MM.1S (cell line): Measurements from ENCODE around the gene SLC6A19.

Experiments used
- DNase-seq: peaks from one replicate; pipeline ENCODE4 v3.0.0-alpha.2; 2015
- H2AFZ ChIP-seq: fragments of 300-600 bp; sonication (generic); 2 replicates; pipeline ENCODE4 v1.6.0; 2016; ENCODE audit warnings: antibody characterized with exemption, low read length
- H3F3A ChIP-seq: fragments of 300-600 bp; sonication (generic); 2 replicates; pipeline ENCODE4 v1.6.1; 2016; ENCODE audit warnings: mild to moderate bottlenecking, antibody characterized with exemption, low read length, moderate library complexity, mixed read lengths; ENCODE audit not compliant: insufficient read depth
- H3K27ac ChIP-seq: fragments of 300-600 bp; sonication (generic); 2 replicates; pipeline ENCODE4 v1.5.1; 2016; ENCODE audit warnings: mild to moderate bottlenecking, low read length
- H3K27me3 ChIP-seq: fragments of 300-600 bp; sonication (generic); replicated peaks from 2 replicates; pipeline ENCODE4 v1.6.0; 2016; ENCODE audit warnings: low read length; ENCODE audit not compliant: insufficient read depth
- H3K36me3 ChIP-seq: fragments of 300-600 bp; sonication (generic); replicated peaks from 2 replicates; pipeline ENCODE4 v1.6.1; 2016; ENCODE audit warnings: mild to moderate bottlenecking, low read length, mixed read lengths; ENCODE audit not compliant: insufficient read depth
- H3K4me1 ChIP-seq: fragments of 300-600 bp; sonication (generic); 2 replicates; pipeline ENCODE4 v1.6.1; 2016; ENCODE audit warnings: low read length, mixed read lengths
- H3K4me2 ChIP-seq: fragments of 300-600 bp; sonication (generic); 2 replicates; pipeline ENCODE4 v1.6.0; 2016; ENCODE audit warnings: low read depth, low read length
- H3K4me3 ChIP-seq: fragments of 300-600 bp; sonication (generic); 2 replicates; pipeline ENCODE4 v1.5.1; 2016; ENCODE audit warnings: low read length, mixed read lengths
- H3K79me2 ChIP-seq: fragments of 300-600 bp; sonication (generic); 2 replicates; pipeline ENCODE4 v1.6.1; 2016; ENCODE audit warnings: mixed run types, low read length, mixed read lengths
- H3K9ac ChIP-seq: fragments of 300-600 bp; sonication (generic); 2 replicates; pipeline ENCODE4 v1.6.1; 2016; ENCODE audit warnings: low read length, mixed read lengths
- H3K9me2 ChIP-seq: fragments of 300-600 bp; sonication (generic); replicated peaks from 2 replicates; pipeline ENCODE4 v1.6.1; 2016; ENCODE audit warnings: mild to moderate bottlenecking, low read length, mixed read lengths; ENCODE audit not compliant: insufficient read depth
- H3K9me3 ChIP-seq: fragments of 300-600 bp; sonication (generic); replicated peaks from 2 replicates; pipeline ENCODE4 v1.6.1; 2016; ENCODE audit warnings: mild to moderate bottlenecking, low read length, mixed read lengths; ENCODE audit not compliant: insufficient read depth
- H4K20me1 ChIP-seq: fragments of 300-600 bp; sonication (generic); 2 replicates; pipeline ENCODE4 v1.6.1; 2016; ENCODE audit warnings: mild to moderate bottlenecking, low read length, moderate library complexity, mixed read lengths; ENCODE audit not compliant: insufficient read depth
- CTCF ChIP-seq: fragments of 300-600 bp; sonication (generic); IDR thresholded peaks from 2 replicates; pipeline ENCODE4 v1.5.1; 2016; ENCODE audit warnings: antibody characterized with exemption, low read length, mixed read lengths
- EZH2 ChIP-seq: fragments of 300-600 bp; sonication (generic); optimal IDR thresholded peaks from 2 replicates; pipeline ENCODE3; 2017; ENCODE audit warnings: low read depth, mild to moderate bottlenecking, antibody characterized with exemption, low read length, mixed read lengths
- EZH2phosphoT487 ChIP-seq: fragments of 300-600 bp; sonication (generic); IDR thresholded peaks from 2 replicates; pipeline ENCODE4 v1.6.1; 2018; ENCODE audit warnings: antibody characterized with exemption, low read length

The SLC6A19 gene

DNA sequence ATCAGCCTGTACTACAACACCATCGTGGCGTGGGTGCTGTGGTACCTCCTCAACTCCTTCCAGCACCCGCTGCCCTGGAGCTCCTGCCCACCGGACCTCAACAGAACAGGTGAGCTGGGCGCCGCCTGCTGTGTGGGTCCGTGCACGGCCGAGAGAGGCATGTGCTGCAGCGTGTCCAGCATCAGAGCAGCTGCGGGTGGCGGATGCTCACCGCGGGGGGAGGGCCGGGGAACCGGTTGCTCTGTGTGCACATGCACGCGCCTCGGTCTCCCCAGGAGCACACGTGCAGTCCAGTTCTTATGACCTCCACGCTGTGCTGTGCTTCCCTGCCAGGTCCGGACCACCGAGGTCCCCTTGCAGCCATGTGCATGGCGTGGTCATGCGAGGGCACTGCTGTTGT is 31.4 kb downstream of the SLC6A19 start:
- DNase-seq = no peak
- H3K9me3 ChIP-seq = no peaks in the 10 kb centered on the region
- H3K79me2 ChIP-seq = no peaks in the 10 kb centered on the region
- H3K27me3 ChIP-seq = no peaks in the 10 kb centered on the region
- no peaks in the 10 kb centered on the region for H3K4me1 ChIP-seq
- H3K9ac ChIP-seq = no peak overlapping the region
- H3K4me2 ChIP-seq = no peak overlapping the region
- no peak overlapping the region for H2AFZ ChIP-seq
- H3F3A ChIP-seq = no peaks in the 10 kb centered on the region
- H3K36me3 ChIP-seq = no peaks in the 10 kb centered on the region
- TF ChIP-seq EZH2 = no peak
- no peak for TF ChIP-seq CTCF
- TF ChIP-seq EZH2phosphoT487 = no peak
- no peak overlapping the region for H3K27ac ChIP-seq
- no peaks in the 10 kb centered on the region for H3K9me2 ChIP-seq
- no peaks in the 10 kb centered on the region for H4K20me1 ChIP-seq
- H3K4me3 ChIP-seq = no peak overlapping the region

DNA sequence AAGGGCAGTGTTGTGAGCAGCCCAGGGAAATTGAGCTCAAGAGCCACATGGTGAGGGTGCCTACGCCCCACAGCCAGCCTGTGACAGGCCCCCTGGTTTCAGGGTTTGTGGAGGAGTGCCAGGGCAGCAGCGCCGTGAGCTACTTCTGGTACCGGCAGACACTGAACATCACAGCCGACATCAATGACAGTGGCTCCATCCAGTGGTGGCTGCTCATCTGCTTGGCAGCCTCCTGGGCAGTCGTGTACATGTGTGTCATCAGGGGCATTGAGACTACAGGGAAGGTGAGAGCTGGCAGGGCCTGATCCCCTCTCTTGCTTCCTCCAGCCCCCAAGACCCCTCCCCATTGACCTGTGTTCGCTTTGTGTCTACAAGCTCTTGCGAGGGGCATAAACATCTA is 34.0 kb downstream of the SLC6A19 start:
- Histone ChIP-seq H3K27me3 (no peaks in the 10 kb centered on the region), H4K20me1 (no peaks in the 10 kb centered on the region), H3K36me3 (no peaks in the 10 kb centered on the region), H3K9me2 (no peaks in the 10 kb centered on the region), H3K27ac (no peak overlapping the region), H3K4me2 (no peak overlapping the region), H3K4me3 (no peak overlapping the region), H2AFZ (no peak overlapping the region), H3F3A (no peaks in the 10 kb centered on the region), H3K79me2 (no peaks in the 10 kb centered on the region), H3K4me1 (no peaks in the 10 kb centered on the region), H3K9ac (no peak overlapping the region), H3K9me3 (no peaks in the 10 kb centered on the region)
- DNase-seq = no peak
- TF ChIP-seq EZH2 (no peak), CTCF (no peak), EZH2phosphoT487 (no peak)

DNA sequence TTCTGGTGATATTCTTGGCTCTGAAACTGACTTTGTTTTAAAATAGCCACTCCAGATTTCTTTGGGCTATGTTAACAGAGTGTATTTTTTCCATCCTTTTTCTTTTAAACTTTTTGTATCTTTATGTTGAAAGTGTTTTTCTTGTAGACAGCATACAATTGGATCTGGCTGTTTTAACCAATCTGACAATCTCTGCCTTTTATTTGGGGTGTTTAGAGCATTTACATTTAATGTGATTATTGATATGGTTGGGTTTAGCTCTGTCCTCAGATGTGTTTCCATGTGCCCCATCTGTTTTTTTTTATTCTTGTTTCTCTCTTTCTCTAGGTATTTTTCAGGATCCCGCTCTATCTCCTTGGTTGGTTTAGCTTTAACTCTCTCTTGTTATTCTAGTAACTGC is 34.4 kb downstream of the SLC6A19 start:
- Histone ChIP-seq H2AFZ (no peak overlapping the region), H3K4me3 (no peak overlapping the region), H3K9me2 (no peaks in the 10 kb centered on the region), H3K4me1 (no peaks in the 10 kb centered on the region), H3K9me3 (no peaks in the 10 kb centered on the region), H3K27me3 (no peaks in the 10 kb centered on the region), H3K79me2 (no peaks in the 10 kb centered on the region), H3K9ac (no peak overlapping the region), H3F3A (no peaks in the 10 kb centered on the region), H4K20me1 (no peaks in the 10 kb centered on the region), H3K4me2 (no peak overlapping the region), H3K27ac (no peak overlapping the region), H3K36me3 (no peaks in the 10 kb centered on the region)
- TF ChIP-seq EZH2 (no peak), EZH2phosphoT487 (no peak), CTCF (no peak)
- DNase-seq = no peak
